GM18951 (cell line): Measurements from ENCODE around the gene PRKCE.

ENCODE experiments used
- POLR2A ChIP-seq: IDR thresholded peaks from 4 replicates; pipeline ENCODE4 v1.6.1; 2011; ENCODE audit warnings: mild to moderate bottlenecking; ENCODE audit not compliant: insufficient read length, insufficient read depth; ENCODE audit errors: extremely low read depth
- in situ Hi-C: fragments of 300-500 bp; cut with MboI; formaldehyde crosslinking; loops from one replicate; pipeline ENCODE4 v1.12.0; 2022; ENCODE audit warnings: low sequenced_read_pairs, mixed read lengths, inconsistent platforms; ENCODE audit not compliant: unreplicated experiment

PRKCE gene

GRCh38 chr2:45651415-45652089, at the start of gene PRKCE:
Gene PRKCE, plus strand, starts transcription at chr2:45651675.
- in situ Hi-C loops: no loop called here
- TF ChIP-seq POLR2A: no peak

- in situ Hi-C loops: no loop called here
- no peak for TF ChIP-seq POLR2A
Observed at GRCh38 chr2:45602624-45603023, 48.9 kb upstream of the PRKCE start.

- in situ Hi-C loops: no loop called here
- no peak for TF ChIP-seq POLR2A
Observed at GRCh38 chr2:45605116-45605515, 46.4 kb upstream of the PRKCE start.

GRCh38 chr2:45606796-45607195, 44.7 kb upstream of the PRKCE start:
- in situ Hi-C loops: no loop called here
- no peak for TF ChIP-seq POLR2A

GRCh38 chr2:45607701-45608100, 43.8 kb upstream of the PRKCE start:
- in situ Hi-C loops: no loop called here
- TF ChIP-seq POLR2A: no peak

GRCh38 chr2:45610281-45611019, 41.0 kb upstream of the PRKCE start:
- no peak for TF ChIP-seq POLR2A
- in situ Hi-C loops: no loop called here

GRCh38 chr2:45611020-45611859, 40.2 kb upstream of the PRKCE start, which contains the start of gene SRBD1:
Gene SRBD1, minus strand, starts transcription at chr2:45611267. Its CDS starts 5,826 bp downstream, at chr2:45605441.
- TF ChIP-seq POLR2A: peak; percentile 88
- in situ Hi-C loops: no loop called here

GRCh38 chr2:45612285-45612684, 39.2 kb upstream of the PRKCE start:
- in situ Hi-C loops: no loop called here
- TF ChIP-seq POLR2A: no peak

- no peak for TF ChIP-seq POLR2A
- in situ Hi-C loops: no loop called here
Observed at GRCh38 chr2:45612731-45613130, 38.7 kb upstream of the PRKCE start.

GRCh38 chr2:45614330-45614729, 37.1 kb upstream of the PRKCE start:
- in situ Hi-C loops: no loop called here
- no peak for TF ChIP-seq POLR2A

GRCh38 chr2:45614871-45615415, 36.5 kb upstream of the PRKCE start:
- TF ChIP-seq POLR2A: no peak
- in situ Hi-C loops: no loop called here

- in situ Hi-C loops: no loop called here
- no peak for TF ChIP-seq POLR2A
Observed at GRCh38 chr2:45616658-45617411, 34.6 kb upstream of the PRKCE start.

- in situ Hi-C loops: no loop called here
- no peak for TF ChIP-seq POLR2A
Observed at GRCh38 chr2:45617496-45617895, 34.0 kb upstream of the PRKCE start.
